Kidney epithelial cell (primary cell): Measurements from ENCODE around the gene DMAC1. TPM values are rescaled to one million over a fixed set of nuclear protein-coding genes. Genes with fewer than 3 reads are reported as not detected.

Experiments used
- DNase-seq: peaks from one replicate; pipeline ENCODE4 v3.0.0-alpha.2; 2010; ENCODE audit warnings: low read depth
- H3K27me3 ChIP-seq: 2 replicates; pipeline ENCODE4 v1.6.0; 2011; ENCODE audit warnings: low read length; ENCODE audit not compliant: control insufficient read depth, insufficient read depth
- H3K36me3 ChIP-seq: 2 replicates; pipeline ENCODE4 v1.5.1; 2011; ENCODE audit warnings: low read length; ENCODE audit not compliant: control insufficient read depth, insufficient read depth
- H3K4me3 ChIP-seq: 2 replicates; pipeline ENCODE4 v1.5.1; 2011; ENCODE audit warnings: low read depth, mild to moderate bottlenecking, control low read depth, low read length
- total RNA-seq: library from RNA; depleted of rRNA; stranded (reverse); fragments of >200 nt; gene quantifications from 2 replicates; pipeline ENCODE4 v1.2.3, GENCODE V29; 2015
- TF ChIP-seq, protein P1 (sequence below): IDR thresholded peaks from 2 replicates; pipeline ENCODE4 v1.5.1; 2011; ENCODE audit warnings: mild to moderate bottlenecking, moderate library complexity, low read length, control low read depth, inconsistent platforms; ENCODE audit not compliant: insufficient read depth, poor library complexity, severe bottlenecking

Gene DMAC1
- total RNA-seq, 1 donor from 2014 or later: 15.3 TPM

DNA sequence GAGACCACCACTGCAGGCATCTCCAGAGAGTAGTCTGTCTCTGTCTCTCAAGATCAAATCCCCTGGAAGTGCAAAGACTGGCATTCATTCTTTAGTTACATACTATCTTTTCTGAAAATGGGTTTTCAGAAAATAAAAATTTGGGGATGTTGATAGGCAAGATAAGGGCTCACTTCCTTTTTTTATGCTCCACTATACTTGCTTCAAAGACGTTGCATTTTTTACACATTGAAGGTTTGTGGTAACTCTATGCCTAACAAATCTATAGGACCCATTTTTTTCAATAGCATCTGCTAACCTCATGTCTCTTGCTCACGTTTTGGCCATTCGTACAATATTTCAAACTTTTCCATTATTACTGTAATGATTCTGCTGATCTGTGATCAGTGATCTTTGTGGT is 37.0 kb downstream of the DMAC1 start:
- Histone ChIP-seq H3K4me3 (no peak overlapping the region), H3K36me3 (no peaks in the 10 kb centered on the region), H3K27me3 (no peaks in the 10 kb centered on the region)
- TF ChIP-seq, protein P1, sequence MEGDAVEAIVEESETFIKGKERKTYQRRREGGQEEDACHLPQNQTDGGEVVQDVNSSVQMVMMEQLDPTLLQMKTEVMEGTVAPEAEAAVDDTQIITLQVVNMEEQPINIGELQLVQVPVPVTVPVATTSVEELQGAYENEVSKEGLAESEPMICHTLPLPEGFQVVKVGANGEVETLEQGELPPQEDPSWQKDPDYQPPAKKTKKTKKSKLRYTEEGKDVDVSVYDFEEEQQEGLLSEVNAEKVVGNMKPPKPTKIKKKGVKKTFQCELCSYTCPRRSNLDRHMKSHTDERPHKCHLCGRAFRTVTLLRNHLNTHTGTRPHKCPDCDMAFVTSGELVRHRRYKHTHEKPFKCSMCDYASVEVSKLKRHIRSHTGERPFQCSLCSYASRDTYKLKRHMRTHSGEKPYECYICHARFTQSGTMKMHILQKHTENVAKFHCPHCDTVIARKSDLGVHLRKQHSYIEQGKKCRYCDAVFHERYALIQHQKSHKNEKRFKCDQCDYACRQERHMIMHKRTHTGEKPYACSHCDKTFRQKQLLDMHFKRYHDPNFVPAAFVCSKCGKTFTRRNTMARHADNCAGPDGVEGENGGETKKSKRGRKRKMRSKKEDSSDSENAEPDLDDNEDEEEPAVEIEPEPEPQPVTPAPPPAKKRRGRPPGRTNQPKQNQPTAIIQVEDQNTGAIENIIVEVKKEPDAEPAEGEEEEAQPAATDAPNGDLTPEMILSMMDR: no peak
- DNase-seq: no peak

- H3K27me3 ChIP-seq: no peaks in the 10 kb centered on the region
- no peak overlapping the region for H3K4me3 ChIP-seq
- no peak for DNase-seq
- TF ChIP-seq, protein P1: no peak
- no peaks in the 10 kb centered on the region for H3K36me3 ChIP-seq
Measured at GRCh38 chr9:7760014-7760415, 39.6 kb downstream of the DMAC1 start.

- H3K4me3 ChIP-seq: no peak overlapping the region
- H3K36me3 ChIP-seq: no peaks in the 10 kb centered on the region
- H3K27me3 ChIP-seq: no peaks in the 10 kb centered on the region
- TF ChIP-seq, protein P1: no peak
- peak; percentile 9 for DNase-seq
Measured at GRCh38 chr9:7756088-7756487, 43.5 kb downstream of the DMAC1 start.

- TF ChIP-seq, protein P1: no peak
- Histone ChIP-seq H3K36me3 (no peaks in the 10 kb centered on the region), H3K27me3 (no peaks in the 10 kb centered on the region), H3K4me3 (no peak overlapping the region)
- no peak for DNase-seq
Measured at GRCh38 chr9:7752481-7752880, 47.1 kb downstream of the DMAC1 start.
